NK-92 (cell line): Measurements from ENCODE around the gene F10.
"Not testable (repeated sequence)": the region's sequence is repeated elsewhere in the genome, so short reads cannot be mapped to it uniquely, and the experiment has no call there.

Source experiments
- DNase-seq: peaks from one replicate; lab custom pipeline; 2025; ENCODE audit not compliant: unreplicated experiment; lab: John Stamatoyannopoulos, UW

Gene F10

DNA sequence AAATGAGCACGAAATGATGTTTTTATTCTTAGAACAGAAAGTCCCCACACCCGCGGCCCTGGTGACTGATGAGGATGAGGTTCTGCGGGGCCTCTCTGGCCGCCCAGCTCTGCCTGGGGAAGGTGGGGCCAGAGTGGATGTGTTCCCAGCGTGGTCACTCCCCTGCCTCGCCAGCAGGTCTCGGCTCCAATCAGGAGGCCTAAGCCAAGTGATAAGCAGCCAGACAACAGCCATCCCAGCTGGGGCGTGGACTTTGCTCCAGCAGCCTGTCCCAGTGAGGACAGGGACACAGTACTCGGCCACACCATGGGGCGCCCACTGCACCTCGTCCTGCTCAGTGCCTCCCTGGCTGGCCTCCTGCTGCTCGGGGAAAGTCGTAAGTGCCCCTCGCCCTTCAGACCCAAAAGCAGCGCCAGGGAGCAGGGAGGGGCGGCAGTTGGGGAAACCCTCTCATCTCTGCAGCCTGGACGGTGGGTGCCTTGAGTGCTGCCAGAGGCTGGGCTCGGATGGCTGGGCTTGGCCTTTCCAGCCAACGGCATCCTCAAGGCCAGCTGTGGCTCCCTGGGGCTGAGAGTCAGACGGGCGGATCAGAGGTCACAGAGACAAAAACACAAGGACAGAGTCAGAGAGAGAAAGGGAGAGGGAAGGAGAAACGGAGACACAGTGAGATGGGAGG lies at the start of gene F10:
TSS of gene F10 (plus strand) at position 250 of the 676 bp plus-strand sequence. CDS start at position 307, 57 bp downstream.
- DNase-seq: no peak

DNA sequence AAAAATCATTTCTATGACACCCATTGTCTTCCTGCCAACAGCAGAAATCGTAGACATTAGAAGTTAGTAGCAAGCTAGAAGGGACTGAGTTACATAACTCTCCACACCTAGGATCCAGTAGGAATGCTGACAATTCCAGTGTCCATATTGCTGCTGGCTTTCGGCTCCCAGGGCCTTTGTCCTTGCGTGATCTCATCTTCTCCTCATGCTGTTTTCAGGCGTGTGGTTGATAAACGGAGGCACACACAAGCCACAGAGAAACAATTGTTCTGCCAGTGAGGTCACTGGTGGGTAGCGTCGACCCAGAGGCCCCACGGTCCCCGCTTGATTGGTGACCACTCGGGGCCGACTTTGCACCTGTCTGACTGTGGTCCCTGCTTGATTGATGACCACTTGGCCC lies 48.7 kb upstream of the F10 start:
- DNase-seq: no peak

DNA sequence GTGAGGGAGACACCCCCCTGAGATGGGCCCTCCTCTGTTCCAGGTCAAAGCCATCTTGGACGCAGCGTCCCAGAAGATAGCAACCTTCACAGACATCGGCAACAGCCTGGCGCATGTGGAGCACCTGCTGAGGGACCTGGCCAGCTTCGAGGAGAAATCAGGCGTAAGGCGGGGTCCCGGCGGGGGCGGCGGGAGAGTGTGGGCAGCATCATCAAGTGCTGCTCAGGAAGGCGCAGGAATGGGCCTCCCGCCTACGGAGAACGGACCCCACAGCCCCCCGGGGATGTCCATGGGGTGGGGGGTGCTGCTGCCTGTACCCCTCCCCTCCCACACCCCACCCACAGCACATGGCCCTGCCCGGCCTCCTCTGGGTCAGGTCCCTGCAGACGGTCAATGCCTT lies 48.2 kb upstream of the F10 start:
- no peak for DNase-seq

DNA sequence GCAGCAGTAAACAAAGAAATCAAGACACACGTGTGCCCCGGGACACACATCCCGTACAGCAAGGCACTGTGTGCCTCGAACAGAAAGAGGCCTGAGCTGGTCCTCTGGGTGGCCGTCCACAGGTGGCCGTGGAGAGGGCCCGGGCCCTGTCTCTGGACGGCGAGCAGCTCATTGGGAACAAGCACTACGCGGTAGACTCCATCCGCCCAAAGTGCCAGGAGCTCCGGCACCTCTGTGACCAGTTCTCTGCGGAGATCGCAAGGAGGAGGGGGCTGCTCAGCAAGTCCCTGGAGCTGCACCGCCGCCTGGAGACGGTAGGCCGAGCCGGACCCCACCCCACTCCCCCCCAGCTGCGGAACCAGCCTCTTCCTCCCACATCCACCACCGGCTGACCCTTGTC lies 47.7 kb upstream of the F10 start:
- DNase-seq: no peak

DNA sequence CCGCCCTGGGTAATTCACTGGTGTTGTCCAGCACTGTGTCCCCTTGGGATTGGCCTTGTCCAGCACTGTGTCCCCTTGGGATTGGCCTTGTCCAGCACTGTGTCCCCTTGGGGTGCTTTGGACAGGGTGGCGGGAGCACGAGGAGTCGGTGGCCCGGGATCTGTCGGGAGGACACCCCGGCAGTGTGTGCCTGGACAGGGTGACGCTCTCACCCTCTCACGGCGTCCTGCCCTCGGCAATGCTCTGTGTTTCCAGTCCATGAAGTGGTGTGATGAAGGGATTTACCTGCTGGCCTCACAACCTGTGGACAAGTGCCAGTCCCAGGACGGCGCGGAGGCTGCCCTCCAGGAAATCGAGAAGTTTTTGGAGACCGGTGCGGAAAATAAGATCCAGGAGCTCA lies 46.9 kb upstream of the F10 start:
- DNase-seq: no peak

DNA sequence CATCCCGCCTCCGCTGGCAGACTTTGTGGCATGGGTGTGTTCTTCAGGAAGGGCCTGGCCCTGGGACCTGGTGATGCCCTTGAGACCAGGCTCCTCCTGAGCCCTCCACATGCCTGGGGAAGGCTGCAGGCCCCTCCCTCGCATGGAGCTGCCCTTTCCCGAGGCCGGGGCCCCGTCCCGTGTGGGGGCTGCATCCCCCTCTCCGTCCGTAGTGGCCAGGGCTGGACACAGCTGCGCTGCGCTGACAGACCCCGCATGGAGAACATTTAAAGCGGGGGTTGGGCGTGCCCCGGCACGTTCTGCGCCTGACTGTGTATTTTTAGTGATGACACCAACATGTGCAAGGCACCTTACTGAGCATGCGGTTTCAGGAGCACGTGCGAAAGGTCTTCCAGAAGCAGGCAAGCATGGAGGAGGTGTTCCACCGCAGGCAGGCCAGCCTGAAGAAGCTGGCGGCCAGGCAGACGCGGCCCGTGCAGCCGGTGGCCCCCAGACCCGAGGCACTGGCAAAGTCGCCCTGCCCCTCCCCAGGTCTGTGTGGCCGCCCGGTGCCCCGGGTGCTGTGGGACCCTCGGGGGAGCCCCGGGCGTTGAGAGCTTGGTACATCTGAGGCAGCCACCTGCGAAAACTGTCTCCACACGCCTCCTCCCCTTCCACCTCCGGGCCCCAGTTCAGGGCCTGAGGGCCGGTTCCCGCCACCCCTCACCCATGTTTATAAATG lies 45.8 kb upstream of the F10 start:
- no peak for DNase-seq

DNA sequence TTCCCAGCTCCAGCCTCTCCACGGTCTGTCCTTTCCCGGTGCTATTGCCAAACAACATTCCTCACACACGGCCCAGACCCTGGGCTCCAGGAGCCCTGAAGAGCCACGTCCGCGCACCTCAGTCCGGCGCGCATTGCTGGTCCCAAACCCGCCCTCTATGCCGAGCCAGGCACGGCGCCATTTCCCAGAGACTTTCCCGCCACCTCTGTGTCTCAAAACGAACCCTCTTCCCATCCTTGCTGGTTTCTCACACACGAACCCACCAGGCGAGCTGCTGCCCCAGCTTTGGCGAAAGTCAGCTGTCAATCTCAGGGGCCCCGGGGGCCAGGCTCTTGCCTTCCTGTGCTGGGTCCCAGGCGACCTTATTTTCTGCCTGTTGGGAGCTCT lies 45.0 kb upstream of the F10 start:
- no peak for DNase-seq

DNA sequence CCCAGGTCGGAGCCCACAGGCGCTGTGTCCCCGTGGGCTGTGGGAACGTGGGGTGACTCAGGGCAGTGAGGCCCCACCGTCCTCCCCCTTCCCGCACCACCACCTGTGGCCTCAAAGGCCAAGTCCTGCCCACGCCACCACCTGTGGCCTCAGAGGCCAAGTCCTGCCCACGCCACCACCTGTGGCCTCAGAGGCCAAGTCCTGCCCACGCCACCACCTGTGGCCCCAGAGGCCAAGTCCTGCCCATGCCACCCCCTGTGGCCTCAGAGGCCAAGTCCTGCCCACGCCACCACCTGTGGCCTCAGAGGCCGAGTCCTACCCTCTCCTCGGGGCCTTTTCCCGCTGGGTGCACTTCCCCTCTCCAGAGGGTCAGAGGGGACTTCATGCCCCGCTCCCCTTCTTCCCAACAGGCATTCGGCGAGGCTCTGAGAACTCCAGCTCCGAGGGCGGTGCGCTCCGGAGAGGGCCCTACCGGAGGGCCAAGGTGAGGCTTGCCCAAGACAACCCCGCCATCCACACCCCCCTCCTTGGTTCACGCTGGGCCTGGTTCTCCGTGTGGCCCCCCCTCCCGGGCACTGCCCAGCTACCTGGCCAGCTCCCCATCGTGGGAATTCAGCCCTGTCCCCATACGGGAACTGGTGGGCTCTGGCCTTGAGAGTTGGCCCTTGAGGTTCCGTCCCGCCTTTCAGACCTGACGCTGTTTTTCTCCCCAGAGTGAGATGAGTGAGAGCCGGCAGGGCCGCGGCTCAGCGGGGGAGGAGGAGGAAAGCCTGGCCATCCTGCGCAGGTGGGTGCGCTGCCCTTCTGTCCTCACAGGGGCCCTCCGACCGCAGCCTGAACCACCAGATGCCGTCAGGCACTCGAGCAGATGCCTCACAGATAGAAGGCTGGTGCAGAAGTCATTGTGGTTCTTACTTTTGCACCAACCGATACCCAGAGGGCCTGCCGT lies 44.4 kb upstream of the F10 start:
- no peak for DNase-seq

DNA sequence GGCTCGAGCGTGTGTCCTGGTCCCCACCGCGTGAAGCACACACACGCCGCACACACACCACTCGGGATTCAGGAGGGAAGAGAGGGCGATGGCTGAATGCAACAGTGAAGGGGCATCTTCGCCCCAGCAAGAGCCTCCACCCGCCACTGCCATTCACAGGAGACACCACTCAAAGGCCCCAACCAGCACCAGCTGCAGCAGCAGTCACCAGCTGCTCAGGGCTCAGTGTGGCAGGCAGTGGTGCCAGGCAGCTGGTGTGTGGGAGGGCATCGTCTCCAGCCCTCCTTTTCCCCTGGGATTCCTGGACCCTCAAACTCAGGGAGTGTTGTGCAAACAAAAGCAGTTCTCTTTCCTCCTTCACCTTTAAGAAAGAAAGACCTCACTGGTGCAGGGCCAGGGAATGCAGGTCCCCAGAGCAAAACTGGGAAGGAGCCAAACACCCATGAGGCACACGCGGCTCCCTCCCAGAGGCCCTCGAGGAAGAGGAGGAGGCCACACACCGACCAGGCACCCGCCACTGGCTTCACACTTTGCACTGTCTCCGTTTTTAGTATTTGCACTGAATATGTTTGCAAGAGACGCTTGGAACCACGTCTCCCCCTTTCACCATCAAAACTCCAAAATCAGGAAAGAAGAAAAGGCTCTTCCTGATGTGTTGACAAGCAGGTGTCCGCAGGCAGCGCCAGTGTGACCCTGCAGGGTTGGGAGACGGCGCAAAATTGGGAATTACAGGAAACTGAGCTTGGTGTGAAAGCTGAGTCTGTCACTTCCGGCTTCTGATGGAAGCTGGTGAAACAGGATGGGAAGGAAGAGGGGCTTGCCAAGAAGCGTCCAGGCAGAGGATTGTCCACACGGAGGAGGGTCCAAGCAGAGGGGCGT lies 43.5 kb upstream of the F10 start:
- DNase-seq: no peak

DNA sequence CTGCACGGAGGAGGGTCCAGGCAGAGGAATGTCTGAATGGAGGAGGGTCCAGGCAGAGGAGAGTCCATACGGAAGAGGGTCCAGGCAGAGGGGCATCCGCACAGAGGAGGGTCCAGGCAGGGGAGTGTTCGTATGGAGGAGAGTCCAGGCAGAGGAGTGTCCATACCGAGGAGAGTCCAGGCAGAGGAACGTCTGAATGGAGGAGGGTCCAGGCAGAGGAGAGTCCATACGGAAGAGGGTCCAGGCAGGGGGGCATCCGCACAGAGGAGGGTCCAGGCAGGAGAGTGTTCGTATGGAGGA lies 42.9 kb upstream of the F10 start:
- not testable (repeated sequence) for DNase-seq

DNA sequence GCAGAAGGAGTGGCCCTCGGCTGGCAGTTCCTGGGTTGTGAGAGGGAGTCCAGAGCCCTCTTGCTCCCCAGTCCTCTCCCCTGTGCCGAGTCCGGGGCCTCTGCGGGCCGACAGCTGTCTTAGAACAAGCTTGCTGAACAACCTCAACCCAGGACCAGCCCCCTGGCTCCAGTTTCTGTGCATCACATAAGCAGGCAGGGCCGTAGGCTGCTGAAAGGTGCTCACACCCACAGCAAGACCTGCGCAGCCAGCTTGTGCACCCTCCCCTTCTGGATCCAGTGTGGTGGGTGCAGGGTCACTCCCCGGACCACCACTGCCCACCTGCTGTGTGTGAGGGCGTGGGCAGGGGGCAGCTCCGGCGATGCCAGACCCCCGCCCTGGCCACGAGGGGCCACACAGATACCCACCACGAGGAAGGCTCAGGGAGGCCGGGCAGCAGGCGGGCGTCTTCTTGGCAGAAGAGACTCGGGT lies 42.2 kb upstream of the F10 start:
- DNase-seq: no peak

DNA sequence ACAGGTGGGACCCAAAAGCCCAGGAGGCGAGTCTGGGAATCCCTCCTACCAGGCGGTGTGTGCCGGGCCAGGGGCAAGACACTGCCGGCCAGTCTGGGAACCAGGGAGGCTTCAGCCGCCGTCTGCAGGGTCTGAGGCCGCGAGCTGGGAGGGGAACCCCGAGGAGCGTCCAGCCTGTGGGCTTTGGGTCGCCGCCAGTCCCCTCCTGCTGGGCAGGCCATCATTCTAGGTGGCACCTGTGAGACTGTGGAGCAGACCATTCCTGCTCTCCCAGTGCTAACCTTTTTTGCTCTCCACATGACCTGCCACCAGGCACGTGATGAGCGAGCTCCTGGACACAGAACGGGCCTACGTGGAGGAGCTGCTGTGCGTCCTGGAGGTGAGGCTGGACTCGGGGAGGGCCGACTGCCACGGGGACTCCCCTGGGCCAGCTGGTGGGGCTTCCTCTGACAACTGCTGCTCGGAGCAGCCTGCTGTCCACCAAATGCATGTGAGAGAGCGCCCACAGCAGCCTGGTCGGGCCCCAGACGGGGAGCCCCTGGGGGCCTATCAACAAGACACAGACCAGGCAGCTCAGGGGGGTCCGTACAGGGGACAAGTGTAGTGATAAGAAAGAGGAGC lies 41.6 kb upstream of the F10 start:
- DNase-seq: no peak

DNA sequence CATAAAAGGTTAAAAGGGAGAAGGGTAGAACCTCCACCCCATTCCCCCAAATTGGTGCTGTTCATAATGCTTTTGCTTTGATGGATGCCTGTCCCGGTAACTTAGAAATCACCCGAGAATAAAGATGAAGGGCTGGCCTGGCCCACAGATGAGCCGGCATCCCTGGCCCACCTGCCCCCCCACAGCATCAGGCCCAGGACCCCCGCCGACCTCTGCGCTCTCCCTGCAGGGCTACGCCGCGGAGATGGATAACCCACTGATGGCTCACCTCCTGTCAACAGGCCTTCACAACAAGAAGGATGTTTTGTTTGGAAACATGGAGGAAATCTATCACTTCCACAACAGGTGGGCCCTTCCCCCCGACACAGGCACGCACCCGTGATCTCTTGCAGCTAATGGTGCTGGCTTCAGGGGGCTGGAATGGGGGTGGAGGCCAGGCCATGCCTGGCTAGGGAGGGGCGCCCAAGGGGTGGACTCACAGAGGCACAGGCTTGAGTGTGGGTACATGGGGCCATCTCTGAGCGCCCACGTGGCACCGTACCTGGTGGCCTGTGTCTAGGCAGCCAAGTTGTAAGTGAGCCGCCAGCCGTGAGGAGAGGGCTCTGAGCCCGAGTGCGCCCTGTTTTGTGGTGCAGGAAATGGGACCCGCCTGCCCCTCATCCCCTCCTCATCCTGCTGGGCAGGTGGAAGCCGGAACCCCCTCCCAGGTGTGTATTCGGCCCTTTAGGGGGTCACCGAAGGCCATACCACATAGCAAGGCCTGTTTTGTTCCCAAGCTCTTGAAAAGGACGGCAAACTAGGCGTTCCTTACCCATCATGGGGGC lies 40.2 kb upstream of the F10 start:
- DNase-seq: no peak

DNA sequence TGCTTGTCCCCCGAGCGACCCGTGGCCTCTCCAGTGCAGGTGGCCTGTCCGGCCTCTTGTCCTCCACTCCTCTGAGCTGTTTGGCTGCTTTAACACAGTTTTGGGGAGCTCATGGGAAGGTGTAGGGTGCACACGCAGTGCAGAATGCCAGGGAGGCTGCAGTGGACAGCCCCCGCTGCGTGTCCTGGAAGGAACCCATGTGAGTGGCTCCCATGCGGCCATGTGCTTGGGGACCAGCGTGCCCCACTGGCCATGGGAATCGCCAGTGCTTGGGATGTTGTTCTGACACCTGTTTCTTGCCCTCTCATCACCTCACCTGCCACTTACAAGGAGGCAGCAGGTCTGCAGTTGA lies 39.6 kb upstream of the F10 start:
- no peak for DNase-seq

DNA sequence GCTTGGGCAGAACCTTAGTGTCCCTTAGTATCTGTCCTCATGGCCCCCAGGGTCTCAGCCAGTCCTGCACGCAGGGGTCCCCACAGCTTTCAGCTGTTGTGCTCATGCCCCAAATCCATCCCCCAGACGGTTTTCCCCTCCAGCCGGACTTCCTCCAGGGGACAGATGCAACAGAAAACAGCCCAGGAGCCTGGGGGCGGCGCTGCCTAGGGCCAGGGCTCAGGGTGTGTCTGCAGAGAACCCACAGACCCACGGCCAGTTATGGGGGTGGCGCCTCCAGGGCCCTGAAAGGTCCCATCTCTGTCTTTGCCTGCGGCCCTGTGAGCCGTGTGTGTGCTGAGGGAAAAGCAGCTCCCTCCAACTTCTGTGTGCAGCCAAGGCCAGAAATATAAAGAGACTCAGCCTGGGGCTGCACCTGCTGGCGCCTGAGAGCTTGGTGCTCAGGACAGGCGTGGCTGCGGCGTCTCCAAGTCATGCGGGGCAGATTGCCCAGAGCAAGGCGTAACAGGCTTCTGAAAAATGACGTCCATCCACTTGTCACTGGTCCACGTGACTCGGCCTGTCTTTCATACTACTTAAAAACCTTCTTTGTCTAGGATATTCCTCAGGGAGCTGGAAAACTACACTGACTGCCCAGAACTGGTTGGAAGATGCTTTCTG lies 39.1 kb upstream of the F10 start:
- DNase-seq: no peak

DNA sequence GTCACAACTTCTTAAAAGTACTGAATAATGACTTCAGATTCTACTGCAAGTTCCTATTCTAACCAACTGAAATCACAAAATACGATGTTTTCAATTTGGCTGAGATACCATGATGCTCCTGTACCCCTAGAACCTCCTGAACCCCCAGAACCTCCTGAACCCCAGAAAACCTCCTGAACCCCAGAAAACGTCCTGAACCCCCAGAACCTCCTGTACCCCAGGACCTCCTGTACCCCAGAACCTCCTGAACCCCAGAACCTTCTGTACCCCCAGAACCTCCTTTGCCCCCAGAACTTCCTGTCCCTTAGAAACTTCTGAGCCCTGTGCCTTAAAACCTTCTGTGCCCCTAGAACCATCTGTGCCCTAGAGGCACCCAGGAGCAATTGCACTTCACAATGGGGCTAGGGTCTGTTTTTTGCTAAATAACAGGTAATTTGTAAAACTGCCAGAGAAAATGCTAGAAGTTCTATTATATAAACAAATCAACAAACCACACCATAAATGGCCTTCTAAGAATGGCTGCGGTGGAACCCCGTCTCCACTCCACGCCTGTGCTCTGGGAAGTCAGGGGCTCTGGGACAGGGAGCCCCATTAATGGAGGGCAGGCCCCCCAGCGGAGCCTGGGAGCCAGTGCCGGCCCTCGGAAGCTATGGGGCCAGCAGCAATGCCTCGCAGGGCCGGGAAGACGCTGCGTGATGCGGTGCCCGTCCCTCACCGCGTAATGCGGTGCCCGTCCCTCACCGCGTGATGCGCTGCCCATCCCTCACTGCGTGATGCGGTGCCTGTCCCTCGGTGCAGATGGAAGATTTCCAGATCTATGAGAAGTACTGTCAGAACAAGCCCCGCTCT lies 38.3 kb upstream of the F10 start:
- DNase-seq: no peak

DNA sequence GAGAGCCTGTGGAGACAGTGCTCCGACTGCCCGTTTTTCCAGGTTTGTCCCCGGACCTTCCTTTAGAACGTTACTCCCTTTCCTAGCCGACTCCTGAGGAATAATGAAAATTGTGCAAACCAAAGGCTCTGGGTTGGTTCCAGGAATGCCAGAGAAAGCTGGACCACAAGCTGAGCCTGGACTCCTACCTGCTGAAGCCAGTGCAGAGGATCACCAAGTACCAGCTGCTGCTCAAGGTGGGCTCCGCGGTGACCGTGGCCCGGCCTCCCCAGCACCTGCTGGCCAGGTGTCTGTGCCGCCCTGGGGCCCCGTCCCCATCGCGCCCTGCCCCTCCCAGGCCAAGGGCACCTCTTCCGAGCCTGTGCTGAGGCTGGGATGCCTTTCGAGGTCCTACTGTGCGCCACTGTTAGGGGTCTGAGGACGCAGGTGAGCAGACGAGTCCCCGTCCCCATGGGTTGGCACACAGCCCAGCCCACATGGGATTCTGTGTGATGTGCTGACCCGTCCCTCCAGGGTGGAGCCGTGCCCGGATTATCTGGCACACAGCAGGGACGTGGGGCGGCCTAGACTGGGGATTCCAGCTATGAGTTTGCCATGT lies 37.6 kb upstream of the F10 start:
- DNase-seq: no peak
